Duodenal mucosa (tissue), 2 donors: Measurements from ENCODE around the gene FCER1G.

Experiments
- H3K27ac ChIP-seq: one replicate; pipeline ENCODE4 v1.7.0; 2013; ENCODE audit warnings: low read depth, low read length
- H3K27me3 ChIP-seq, 2 donors: one replicate each; pipeline ENCODE4 v1.7.0; 2013; ENCODE audit warnings: low read length in 2 of 2, control low read depth in 1 of 2; ENCODE audit not compliant: insufficient read depth in 2 of 2, control insufficient read depth in 1 of 2
- H3K36me3 ChIP-seq, 2 donors: one replicate each; pipeline ENCODE4 v1.7.0; 2013; ENCODE audit warnings: low read length in 2 of 2, control low read depth in 1 of 2; ENCODE audit not compliant: insufficient read depth in 2 of 2, control insufficient read depth in 1 of 2
- H3K4me1 ChIP-seq, 2 donors: one replicate each; pipeline ENCODE4 v1.7.0; 2013; ENCODE audit warnings: low read length in 2 of 2, control low read depth in 1 of 2; ENCODE audit not compliant: insufficient read depth in 2 of 2, control insufficient read depth in 1 of 2
- H3K4me3 ChIP-seq, 2 donors: one replicate each; pipeline ENCODE4 v1.7.0; 2013; ENCODE audit warnings: low read length in 2 of 2, low read depth in 1 of 2
- H3K9ac ChIP-seq, 2 donors: one replicate each; pipeline ENCODE4 v1.7.0; 2013; ENCODE audit warnings: low read length in 2 of 2, low read depth in 1 of 2
- H3K9me3 ChIP-seq, 2 donors: one replicate each; pipeline ENCODE4 v1.7.0; 2013; ENCODE audit warnings: low read length in 2 of 2, control low read depth in 1 of 2; ENCODE audit not compliant: control insufficient read depth in 1 of 2

The FCER1G gene

DNA sequence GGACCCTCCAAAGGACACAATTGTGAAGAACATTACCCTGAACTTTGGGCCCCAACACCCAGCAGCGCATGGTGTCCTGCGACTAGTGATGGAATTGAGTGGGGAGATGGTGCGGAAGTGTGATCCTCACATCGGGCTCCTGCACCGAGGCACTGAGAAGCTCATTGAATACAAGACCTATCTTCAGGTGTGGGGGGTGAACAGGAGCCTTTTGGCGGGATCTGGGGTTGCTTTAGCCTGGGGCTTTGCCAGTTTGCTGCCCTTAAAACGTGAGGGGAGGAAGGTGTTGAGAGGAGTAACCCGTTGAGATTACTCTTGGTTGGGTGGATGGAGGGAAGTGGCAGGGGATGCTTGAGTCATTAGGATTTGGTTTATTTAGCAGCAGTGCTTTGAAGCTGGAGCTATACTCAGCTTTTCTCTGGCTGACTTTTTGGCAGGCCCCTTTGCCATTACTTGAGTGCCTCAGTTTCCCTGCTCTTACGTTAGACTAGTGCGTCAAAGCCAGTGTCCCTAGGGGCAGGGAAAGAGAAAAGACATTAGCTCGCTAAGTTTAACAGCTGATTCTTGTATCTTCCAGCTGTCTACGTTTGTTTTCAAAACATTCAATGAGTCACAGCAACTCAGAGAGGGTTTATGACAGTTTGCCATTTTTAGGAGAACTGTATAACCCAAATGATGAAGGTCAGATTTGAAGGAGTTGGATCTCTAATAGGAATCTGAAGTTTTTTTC lies 8.5 kb upstream of the FCER1G start:
- no peak overlapping the region for H3K4me3 ChIP-seq
- peaks cover 17 to 28% of the 10 kb centered on the region in 2 donors for H3K4me1 ChIP-seq
- peaks cover 43 to 63% of the 10 kb centered on the region in 2 donors for H3K36me3 ChIP-seq
- no peaks in the 10 kb centered on the region for H3K9me3 ChIP-seq
- no peak overlapping the region for H3K9ac ChIP-seq
- H3K27me3 ChIP-seq = no peaks in the 10 kb centered on the region
- H3K27ac ChIP-seq = peak overlapping the region; percentile 47

DNA sequence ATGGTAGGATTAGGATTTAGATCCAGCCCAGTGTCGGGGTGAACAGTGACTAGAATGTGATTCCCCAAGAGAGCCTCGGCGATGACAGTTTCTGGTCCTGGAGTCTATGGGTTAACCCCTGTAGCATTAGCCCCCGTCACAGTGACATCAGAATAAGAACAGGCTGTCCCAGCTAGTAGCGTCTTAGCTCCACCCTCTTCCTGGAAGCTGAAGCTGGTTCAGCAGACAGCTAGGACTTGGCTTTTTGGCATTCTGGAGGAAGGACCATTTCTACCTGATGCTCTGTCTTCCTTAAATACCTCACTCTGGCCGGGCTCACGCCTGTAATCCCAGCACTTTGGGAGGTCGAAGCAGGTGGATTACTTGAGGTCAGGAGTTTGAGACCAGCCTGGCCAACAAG lies 7.9 kb upstream of the FCER1G start:
- no peaks in the 10 kb centered on the region for H3K9me3 ChIP-seq
- peaks cover 13 to 24% of the 10 kb centered on the region in 2 donors for H3K4me1 ChIP-seq
- no peak overlapping the region for H3K4me3 ChIP-seq
- peak overlapping the region; percentile 47 for H3K27ac ChIP-seq
- no peaks in the 10 kb centered on the region for H3K27me3 ChIP-seq
- H3K36me3 ChIP-seq = peaks cover 48 to 69% of the 10 kb centered on the region in 2 donors
- H3K9ac ChIP-seq = no peak overlapping the region

DNA sequence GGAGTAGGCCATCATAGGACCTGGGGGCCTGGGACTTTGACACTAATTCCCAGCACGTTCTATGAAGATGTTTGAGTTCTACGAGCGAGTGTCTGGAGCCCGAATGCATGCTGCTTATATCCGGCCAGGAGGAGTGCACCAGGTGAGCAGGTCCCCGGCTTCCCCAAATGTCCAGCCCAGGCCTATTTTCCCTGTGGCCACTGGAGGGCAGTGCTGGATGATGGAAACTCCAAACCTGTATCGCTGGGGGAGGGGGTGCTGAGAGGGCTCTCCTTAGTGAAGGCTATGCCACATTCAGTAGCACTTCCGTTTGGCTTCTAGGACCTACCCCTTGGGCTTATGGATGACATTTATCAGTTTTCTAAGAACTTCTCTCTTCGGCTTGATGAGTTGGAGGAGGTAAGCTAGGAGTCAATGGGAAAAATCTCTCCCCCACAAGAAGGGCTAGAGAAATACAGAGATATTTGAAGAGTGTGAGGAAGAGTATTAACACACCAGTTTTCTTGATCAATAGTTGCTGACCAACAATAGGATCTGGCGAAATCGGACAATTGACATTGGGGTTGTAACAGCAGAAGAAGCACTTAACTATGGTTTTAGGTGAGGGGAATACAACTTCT lies 5.2 kb upstream of the FCER1G start:
- Histone ChIP-seq H3K4me1 (peaks cover 5 to 12% of the 10 kb centered on the region in 2 donors), H3K4me3 (no peak overlapping the region), H3K27ac (no peak overlapping the region), H3K27me3 (no peaks in the 10 kb centered on the region), H3K36me3 (peaks cover 52 to 86% of the 10 kb centered on the region in 2 donors), H3K9me3 (no peaks in the 10 kb centered on the region), H3K9ac (no peak overlapping the region)

DNA sequence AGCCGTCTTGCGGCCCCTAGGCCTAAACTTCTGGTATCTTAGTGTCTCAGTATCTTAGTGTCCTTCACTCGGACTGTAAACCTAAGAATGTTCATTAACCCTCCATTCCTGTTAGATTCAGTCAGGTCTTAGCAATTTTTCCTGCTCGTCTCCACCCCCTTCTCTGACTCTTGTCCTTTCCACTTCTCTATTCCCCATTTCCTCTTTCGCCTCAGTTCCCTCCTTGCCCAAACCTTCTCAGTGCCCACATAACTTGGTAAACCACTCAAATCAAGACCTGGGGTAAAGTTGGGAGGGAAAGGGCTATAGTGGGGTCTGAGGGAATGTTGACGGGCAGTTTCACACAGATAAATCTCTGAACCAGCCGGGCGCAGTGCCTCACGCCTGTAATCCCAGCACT lies 726 bp upstream of the FCER1G start:
- H3K4me3 ChIP-seq = no peak overlapping the region
- peaks cover 15 to 27% of the 10 kb centered on the region in 2 donors for H3K4me1 ChIP-seq
- H3K9me3 ChIP-seq = no peaks in the 10 kb centered on the region
- H3K9ac ChIP-seq = no peak overlapping the region
- H3K27ac ChIP-seq = no peak overlapping the region
- H3K36me3 ChIP-seq = peaks cover 35 to 58% of the 10 kb centered on the region in 2 donors
- H3K27me3 ChIP-seq = no peaks in the 10 kb centered on the region

DNA sequence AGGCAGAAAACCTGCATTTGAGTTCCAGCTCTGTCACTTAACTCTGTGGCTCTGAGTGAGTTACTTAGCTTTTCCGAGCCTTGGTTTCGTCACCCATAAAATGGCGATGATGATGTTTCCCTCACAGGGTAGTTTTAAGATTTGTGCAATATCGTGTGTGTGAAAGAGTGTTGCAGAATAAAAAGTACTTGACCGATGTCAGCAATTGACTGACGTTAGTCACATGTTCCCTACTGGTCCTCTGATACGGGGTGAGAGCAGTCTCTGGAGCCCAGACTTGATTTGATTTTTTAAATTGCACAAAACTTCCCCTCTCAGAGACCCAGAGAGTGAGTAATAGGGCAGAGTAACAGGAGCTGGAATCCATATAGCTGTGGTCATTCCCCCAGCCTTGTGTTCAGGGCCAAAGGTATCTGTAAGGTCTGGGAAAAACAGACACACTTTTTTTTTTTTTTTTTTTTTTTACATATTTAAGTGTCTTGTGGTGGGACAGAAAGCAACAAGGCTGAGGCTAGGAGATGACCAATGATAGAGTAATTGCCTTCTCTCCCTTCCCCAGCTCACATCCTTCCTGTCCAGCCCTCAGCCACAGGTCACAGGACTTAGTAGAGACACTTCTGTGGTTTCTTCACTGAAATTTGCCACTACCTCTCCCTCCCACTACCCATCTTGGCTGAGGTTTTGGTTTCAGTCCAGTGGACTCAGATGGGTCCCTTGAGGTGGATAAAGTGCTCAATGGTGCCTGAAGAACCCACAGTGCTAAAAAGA lies 2.0 kb downstream of the FCER1G start:
- no peaks in the 10 kb centered on the region for H3K27me3 ChIP-seq
- H3K9me3 ChIP-seq = no peaks in the 10 kb centered on the region
- H3K36me3 ChIP-seq = peaks cover 15 to 30% of the 10 kb centered on the region in 2 donors
- H3K9ac ChIP-seq = peak overlapping the region in 1 of 2 donors; percentile 24
- peak overlapping the region; percentile 1 to 17 for H3K4me3 ChIP-seq
- H3K27ac ChIP-seq = peak overlapping the region; percentile 71
- H3K4me1 ChIP-seq = peaks cover 10 to 29% of the 10 kb centered on the region in 2 donors

DNA sequence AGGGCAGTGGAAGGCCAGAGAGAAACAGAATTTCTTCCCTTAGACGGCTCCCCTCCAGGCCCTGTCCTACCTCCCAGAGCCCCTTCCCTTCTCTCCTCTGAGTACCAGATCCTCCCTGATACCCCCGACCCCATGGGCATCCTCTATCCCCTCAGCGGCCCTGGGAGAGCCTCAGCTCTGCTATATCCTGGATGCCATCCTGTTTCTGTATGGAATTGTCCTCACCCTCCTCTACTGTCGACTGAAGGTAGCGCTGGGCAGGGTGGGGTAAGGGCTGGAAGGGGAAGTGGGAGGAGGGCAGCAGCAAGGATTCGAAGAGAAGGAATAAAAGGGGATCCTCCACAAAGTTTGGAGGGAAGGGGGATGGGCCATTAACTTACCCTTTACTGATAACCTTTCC lies 2.7 kb downstream of the FCER1G start:
- no peaks in the 10 kb centered on the region for H3K9me3 ChIP-seq
- no peak overlapping the region for H3K9ac ChIP-seq
- no peak overlapping the region for H3K4me3 ChIP-seq
- peaks cover 12 to 24% of the 10 kb centered on the region in 2 donors for H3K36me3 ChIP-seq
- H3K27me3 ChIP-seq = no peaks in the 10 kb centered on the region
- H3K4me1 ChIP-seq = peaks cover 10 to 29% of the 10 kb centered on the region in 2 donors
- H3K27ac ChIP-seq = peak overlapping the region; percentile 11

DNA sequence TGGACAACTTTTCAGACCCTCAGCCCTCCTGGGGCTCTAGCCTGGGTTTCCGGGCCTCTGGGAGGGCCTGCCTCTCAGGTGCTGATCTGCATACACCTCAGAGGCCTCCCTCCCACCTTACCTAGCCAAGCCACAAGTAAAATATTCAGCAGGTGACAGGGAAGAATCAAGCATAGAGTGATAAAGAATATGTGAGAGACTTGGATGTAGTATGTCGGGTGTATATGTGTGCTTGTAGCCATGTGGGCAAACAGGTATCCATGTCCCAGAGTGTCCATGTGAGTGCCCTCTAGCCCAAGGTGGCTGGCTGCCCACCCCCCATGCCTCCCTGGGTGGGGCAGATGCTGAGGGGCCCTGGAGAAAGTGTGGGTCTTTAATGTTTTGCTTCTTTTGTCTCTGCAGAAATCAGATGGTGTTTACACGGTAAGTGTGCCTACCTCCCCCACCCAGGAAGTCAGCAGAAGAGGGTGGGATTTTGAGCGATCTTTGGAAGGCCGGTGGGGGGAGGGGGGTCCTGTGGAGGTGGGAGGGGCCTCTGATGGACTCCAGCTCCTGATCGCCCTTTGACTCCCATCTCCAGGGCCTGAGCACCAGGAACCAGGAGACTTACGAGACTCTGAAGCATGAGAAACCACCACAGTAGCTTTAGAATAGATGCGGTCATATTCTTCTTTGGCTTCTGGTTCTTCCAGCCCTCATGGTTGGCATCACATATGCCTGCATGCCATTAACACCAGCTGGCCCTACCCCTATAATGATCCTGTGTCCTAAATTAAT lies 3.4 kb downstream of the FCER1G start:
- peaks cover 6 to 17% of the 10 kb centered on the region in 2 donors for H3K36me3 ChIP-seq
- H3K9ac ChIP-seq = no peak overlapping the region
- H3K27me3 ChIP-seq = no peaks in the 10 kb centered on the region
- H3K9me3 ChIP-seq = no peaks in the 10 kb centered on the region
- peaks cover 14 to 32% of the 10 kb centered on the region in 2 donors for H3K4me1 ChIP-seq
- no peak overlapping the region for H3K4me3 ChIP-seq
- H3K27ac ChIP-seq = no peak overlapping the region

DNA sequence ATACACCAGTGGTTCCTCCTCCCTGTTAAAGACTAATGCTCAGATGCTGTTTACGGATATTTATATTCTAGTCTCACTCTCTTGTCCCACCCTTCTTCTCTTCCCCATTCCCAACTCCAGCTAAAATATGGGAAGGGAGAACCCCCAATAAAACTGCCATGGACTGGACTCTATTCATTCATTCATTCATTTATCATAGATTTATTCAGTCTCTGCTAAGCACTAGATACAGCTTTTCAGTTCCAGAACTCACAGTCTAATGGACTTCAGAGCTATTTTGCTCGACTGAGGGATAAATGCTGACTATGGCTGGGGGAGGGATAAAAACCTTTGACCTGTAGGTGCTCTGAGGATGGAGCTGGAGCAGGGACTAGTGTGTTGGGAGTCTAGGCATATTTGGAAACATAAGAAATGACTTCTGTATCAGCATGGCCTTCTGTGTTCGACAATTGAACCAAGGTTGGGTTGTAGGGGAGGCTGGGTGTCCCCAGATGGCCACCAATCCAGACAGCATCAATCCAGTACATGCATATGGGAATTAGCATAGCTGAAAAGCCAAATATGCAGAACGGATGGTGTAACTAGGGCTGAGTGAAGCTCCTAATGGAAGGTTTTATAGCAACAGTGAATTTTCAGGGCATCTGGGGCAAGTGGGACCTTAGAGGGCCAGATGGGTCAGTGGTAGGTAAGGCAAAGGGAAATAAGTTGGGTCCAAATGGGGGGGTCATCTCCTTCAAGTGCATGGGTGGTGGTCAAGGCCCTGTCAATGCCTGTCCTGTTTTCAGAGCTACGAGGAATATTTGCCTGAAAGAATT lies 4.2 kb downstream of the FCER1G start:
- Histone ChIP-seq H3K27me3 (no peaks in the 10 kb centered on the region), H3K36me3 (peaks cover 0 to 9% of the 10 kb centered on the region in 2 donors), H3K9ac (no peak overlapping the region), H3K9me3 (no peaks in the 10 kb centered on the region), H3K4me1 (peaks cover 19 to 40% of the 10 kb centered on the region in 2 donors), H3K27ac (no peak overlapping the region), H3K4me3 (no peak overlapping the region)

DNA sequence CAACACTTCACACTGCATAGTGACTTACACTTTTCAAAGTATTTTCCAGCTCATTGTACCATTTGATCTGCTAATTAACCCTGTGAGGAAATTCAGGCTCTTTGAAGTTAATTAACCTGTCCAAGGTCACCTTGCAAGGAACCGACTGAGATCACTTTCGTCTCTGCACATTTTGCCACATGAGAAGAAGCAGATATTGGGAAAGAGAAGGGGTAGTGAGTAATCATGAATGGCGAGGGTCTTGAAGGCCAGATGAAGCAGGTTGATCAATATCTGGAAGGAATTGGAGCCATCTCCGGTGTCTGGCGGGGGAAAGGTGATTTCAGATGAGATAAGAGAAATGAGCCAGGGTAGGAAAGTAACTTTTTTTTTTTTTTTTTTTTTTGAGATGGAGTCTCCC lies 4.9 kb downstream of the FCER1G start:
- H3K9me3 ChIP-seq = no peaks in the 10 kb centered on the region
- H3K27ac ChIP-seq = no peak overlapping the region
- H3K4me3 ChIP-seq = no peak overlapping the region
- no peak overlapping the region for H3K9ac ChIP-seq
- H3K27me3 ChIP-seq = no peaks in the 10 kb centered on the region
- peaks cover 25 to 45% of the 10 kb centered on the region in 2 donors for H3K4me1 ChIP-seq
- peaks cover 0 to 4% of the 10 kb centered on the region in 2 donors for H3K36me3 ChIP-seq
